HepG2 (cell line): ENCODE results near the gene STC2. TPM values are rescaled to one million over a fixed set of nuclear protein-coding genes. Genes with fewer than 3 reads are reported as not detected.
A peak's percentile ranks its signal among the peaks of the same experiment; 100 is the strongest.

ENCODE experiments used
- ATAC-seq: fragments of 200-7000 bp; cut with Tn5 transposase; 3 replicates; pipeline ENCODE4 v1.9.1; 2020; ENCODE audit warnings: mild to moderate bottlenecking, moderate library complexity
- BruUV-seq: library from RNA; stranded (reverse); fragments of 400-500 nt; replicated peaks from 2 replicates; lab custom pipeline; 2021; lab: Mats Ljungman, UMichigan
- CTCF ChIA-PET: fragments of 300-600 bp; formaldehyde crosslinking; extraction: SDS; loops from one replicate; lab custom pipeline; 2021; ENCODE audit warnings: low total read pairs, inconsistent platforms, low intra/inter-chr PET ratio; lab: Yijun Ruan, JAX
- POLR2A ChIA-PET: fragments of 350-600 bp; sonication (Branson Sonifier 250); formaldehyde crosslinking; loops from one replicate; lab custom pipeline; 2020; ENCODE audit warnings: antibody characterized with exemption, inconsistent platforms; lab: Yijun Ruan, JAX
- DNase-seq: peaks from one replicate; pipeline ENCODE4 v3.0.0-alpha.2; 2015; ENCODE audit warnings: low spot score
- FAIRE-seq: peaks from 3 replicates; lab custom pipeline; 2011; peaks lifted over from hg19 to GRCh38; lab: Jason Lieb, UNC
- H2AFZ ChIP-seq: one replicate; pipeline ENCODE4 v1.6.1; 2011; ENCODE audit warnings: low read length, inconsistent platforms
- H3K27ac ChIP-seq: fragments of 300-600 bp; 3 replicates; pipeline ENCODE4 v1.8.0; 2011; ENCODE audit warnings: mixed run types, mild to moderate bottlenecking, mixed read lengths, low read length, inconsistent platforms; ENCODE audit not compliant: insufficient read depth; ENCODE audit errors: extremely low read length
- H3K27me3 ChIP-seq, 2 experiments: fragments of 200-600 bp in 1 of 2; 2 replicates in 1 of 2; 3 replicates in 1 of 2; pipeline versions ENCODE4 v1.6.0 to v1.8.0; 2011; ENCODE audit warnings: low read length in 2 of 2, mild to moderate bottlenecking in 2 of 2, moderate library complexity in 2 of 2, inconsistent platforms in 1 of 2; ENCODE audit not compliant: insufficient read depth in 2 of 2, control insufficient read depth in 1 of 2
- H3K36me3 ChIP-seq, 2 experiments: fragments of 200-600 bp in 1 of 2; replicated peaks in 1 of 2; 2 replicates in 1 of 2; 3 replicates in 1 of 2; pipeline versions ENCODE4 v1.5.1 to v1.8.0; 2011; ENCODE audit warnings: low read length in 2 of 2, inconsistent platforms in 1 of 2; ENCODE audit not compliant: insufficient read depth in 2 of 2, control insufficient read depth in 1 of 2
- H3K4me1 ChIP-seq: 2 replicates; pipeline ENCODE4 v1.5.1; 2012; ENCODE audit warnings: low read length, inconsistent platforms; ENCODE audit not compliant: insufficient read depth
- H3K4me2 ChIP-seq: 2 replicates; pipeline ENCODE4 v1.6.0; 2011; ENCODE audit warnings: low read depth, low read length, inconsistent platforms
- H3K4me3 ChIP-seq, 3 experiments: fragments of 200-600 bp in 1 of 3; sonication (generic), shearing (Covaris generic) in 1 of 3; replicated peaks in 1 of 3; 2 replicates each; pipeline ENCODE4 v1.5.1; 2011 to 2016; ENCODE audit warnings: low read length in 3 of 3, inconsistent platforms in 2 of 3, low read depth in 2 of 3, mild to moderate bottlenecking in 2 of 3, control low read depth in 1 of 3, mixed read lengths in 1 of 3; ENCODE audit not compliant: insufficient read depth in 1 of 3
- H3K79me2 ChIP-seq: one replicate; pipeline ENCODE4 v1.6.1; 2011; ENCODE audit warnings: low read length, inconsistent platforms; ENCODE audit not compliant: insufficient read depth
- H3K9ac ChIP-seq: 2 replicates; pipeline ENCODE4 v1.6.0; 2011; ENCODE audit warnings: mild to moderate bottlenecking, low read depth, low read length, inconsistent platforms; ENCODE audit not compliant: insufficient read depth
- H3K9me3 ChIP-seq: 2 replicates; pipeline ENCODE4 v1.5.1; 2012; ENCODE audit warnings: mild to moderate bottlenecking, low read length
- H4K20me1 ChIP-seq: 2 replicates; pipeline ENCODE4 v1.6.0; 2011; ENCODE audit warnings: inconsistent platforms, mild to moderate bottlenecking, low read length, moderate library complexity; ENCODE audit not compliant: insufficient read depth
- AKAP8 ChIP-seq: sonication (generic); formaldehyde crosslinking; IDR thresholded peaks from 2 replicates; pipeline ENCODE4 v1.5.1; 2020; ENCODE audit warnings: mild to moderate bottlenecking, missing genetic modification reagents
- BATF2 ChIP-seq: sonication (generic); formaldehyde crosslinking; IDR thresholded peaks from 2 replicates; pipeline ENCODE4 v1.8.0; 2022; ENCODE audit warnings: mild to moderate bottlenecking, missing genetic modification reagents, moderate library complexity
- HDAC6 ChIP-seq: fragments of 200-600 bp; sonication (generic); IDR thresholded peaks from 2 replicates; pipeline ENCODE4 v1.7.0; 2017; ENCODE audit warnings: mild to moderate bottlenecking, antibody characterized with exemption, low read length, low read depth
- HIVEP1 ChIP-seq: sonication (generic); formaldehyde crosslinking; IDR thresholded peaks from 2 replicates; pipeline ENCODE4 v1.4.0; 2020; ENCODE audit warnings: mild to moderate bottlenecking, missing genetic modification reagents
- KDM1A ChIP-seq: IDR thresholded peaks from 2 replicates; pipeline ENCODE4 v1.6.1; 2016; ENCODE audit warnings: missing compliant biosample characterization
- MBNL3 ChIP-seq: fragments of 250-450 bp; sonication (Bioruptor Pico); conservative IDR thresholded peaks from 2 replicates; pipeline ENCODE4 v1.8.0; 2022; ENCODE audit warnings: mild to moderate bottlenecking, inconsistent platforms
- MIXL1 ChIP-seq: IDR thresholded peaks from 2 replicates; pipeline ENCODE4 v1.6.1; 2016
- POLR2AphosphoS5 ChIP-seq: IDR thresholded peaks from 2 replicates; pipeline ENCODE4 v1.6.1; 2012; ENCODE audit warnings: low read depth, low read length
- RNF2 ChIP-seq: fragments of 450-650 bp; conservative IDR thresholded peaks from 2 replicates; pipeline ENCODE4 v1.6.1; 2016; ENCODE audit warnings: low read depth
- SIX1 ChIP-seq: sonication (generic); formaldehyde crosslinking; IDR thresholded peaks from 2 replicates; pipeline ENCODE4 v1.4.0; 2020; ENCODE audit warnings: missing genetic modification reagents, borderline replicate concordance
- SOX6 ChIP-seq, 2 experiments: fragments of 450-650 bp in 1 of 2; sonication (generic) in 1 of 2; formaldehyde crosslinking in 1 of 2; IDR thresholded peaks; 2 replicates each; pipeline versions ENCODE4 v1.4.0 to v1.6.1; 2017 to 2020; ENCODE audit warnings: antibody characterized with exemption in 1 of 2, mild to moderate bottlenecking in 1 of 2, missing genetic modification reagents in 1 of 2
- SPEN ChIP-seq: sonication (generic); formaldehyde crosslinking; IDR thresholded peaks from 2 replicates; pipeline ENCODE4 v1.5.1; 2020; ENCODE audit warnings: low read depth, mild to moderate bottlenecking, missing genetic modification reagents
- SYNCRIP ChIP-seq: fragments of 200-400 bp; formaldehyde crosslinking; IDR thresholded peaks from 2 replicates; pipeline ENCODE4 v1.6.1; 2018; ENCODE audit warnings: mild to moderate bottlenecking, low read depth, low read length; ENCODE audit not compliant: insufficient read depth
- ZNF326 ChIP-seq: sonication (generic); formaldehyde crosslinking; IDR thresholded peaks from 2 replicates; pipeline ENCODE4 v1.4.0; 2020; ENCODE audit warnings: missing genetic modification reagents, borderline replicate concordance
- ZNF354B ChIP-seq: sonication (generic); formaldehyde crosslinking; IDR thresholded peaks from 2 replicates; pipeline ENCODE4 v1.8.0; 2022; ENCODE audit warnings: mild to moderate bottlenecking, missing genetic modification reagents
- WGBS: methylation state at CpG from one replicate; pipeline ENCODE4 v1.1.6; 2017; ENCODE audit warnings: low lambda C conversion rate; 5-methylcytosine and 5-hydroxymethylcytosine counted together
- in situ Hi-C: cut with HindIII; loops from 2 replicates; pipeline ENCODE4 v1.10.0; 2017; ENCODE audit warnings: low pct_unique_long_range_greater_than_20kb; ENCODE audit not compliant: extremely low pct_ligation_motif_present
- intact Hi-C: fragments of 100-400 bp; cut with micrococcal nuclease; formaldehyde crosslinking; loops from one replicate; pipeline ENCODE4 v1.10.0; 2022; ENCODE audit not compliant: unreplicated experiment
- polyA plus RNA-seq, 8 experiments: library from polyadenylated mRNA; depleted of rRNA in 3 of 8; stranded (reverse) in 7 of 8; unstranded in 1 of 8; fragments of >200 nt; fragmentation: Illumina TruSeq in 4 of 8; extraction: Trizol in 4 of 8; gene quantifications; 2 replicates each; pipeline versions ENCODE4 v1.2.1 to v1.2.3, GENCODE V29; 2011 to 2016; ENCODE audit warnings: low read depth in 4 of 8, missing spikeins in 1 of 8, mixed read lengths in 1 of 8; ENCODE audit not compliant: insufficient read depth in 1 of 8
- total RNA-seq, 5 experiments: library from RNA; depleted of rRNA; stranded (reverse); fragments of >200 nt; fragmentation: Illumina TruSeq; extraction: Trizol; gene quantifications; 2 replicates each; pipeline ENCODE4 v1.2.3, GENCODE V29; 2016; ENCODE audit warnings: low read depth in 1 of 5
- TF ChIP-seq, protein P1 (sequence below): sonication (generic); formaldehyde crosslinking; IDR thresholded peaks from 2 replicates; pipeline ENCODE4 v1.4.0; 2020; ENCODE audit warnings: missing genetic modification reagents
- TF ChIP-seq, protein P2 (sequence below): sonication (generic); formaldehyde crosslinking; IDR thresholded peaks from 2 replicates; pipeline ENCODE4 v1.5.0; 2020; ENCODE audit warnings: missing genetic modification reagents

The STC2 gene
- total and polyA plus RNA-seq, 2 of the 13 experiments (the other 11 are each of a cell fraction or from before 2014, with no cell fraction given) = 27.1 to 69.2 TPM

- Histone ChIP-seq H2AFZ (no peak overlapping the region), H3K27ac (no peak overlapping the region), H3K36me3 (no peaks in the 10 kb centered on the region), H3K4me2 (0 out of 2 replicates have a peak overlapping the region, but pooled peaks have one; percentile 8), H3K9ac (no peak overlapping the region), H3K27me3 (no peaks in the 10 kb centered on the region), H3K79me2 (no peaks in the 10 kb centered on the region), H3K4me3 (no peak overlapping the region), H3K4me1 (peaks cover 34% of the 10 kb centered on the region), H3K9me3 (no peaks in the 10 kb centered on the region), H4K20me1 (no peaks in the 10 kb centered on the region; the same call in 1 of the 2 replicates)
- FAIRE-seq (no peak), ATAC-seq (peak; percentile 8), DNase-seq (no peak)
- BruUV-seq = no TSS peak
- POLR2A ChIA-PET = interaction anchor here (1.4 to 3.2 kb wide), 3 partner anchors 13 to 21 kb away, joined by 5 to 20 read pairs (median 6); partner anchors contain the start of gene STC2
- intact Hi-C loops = no loop called here
- TF ChIP-seq SPEN (no peak), HDAC6 (no peak), AKAP8 (CRISPR knock-in tag) (no peak), MBNL3 (no peak), BATF2 (CRISPR knock-in tag) (no peak), POLR2AphosphoS5 (no peak)
- TF ChIP-seq, protein P1, sequence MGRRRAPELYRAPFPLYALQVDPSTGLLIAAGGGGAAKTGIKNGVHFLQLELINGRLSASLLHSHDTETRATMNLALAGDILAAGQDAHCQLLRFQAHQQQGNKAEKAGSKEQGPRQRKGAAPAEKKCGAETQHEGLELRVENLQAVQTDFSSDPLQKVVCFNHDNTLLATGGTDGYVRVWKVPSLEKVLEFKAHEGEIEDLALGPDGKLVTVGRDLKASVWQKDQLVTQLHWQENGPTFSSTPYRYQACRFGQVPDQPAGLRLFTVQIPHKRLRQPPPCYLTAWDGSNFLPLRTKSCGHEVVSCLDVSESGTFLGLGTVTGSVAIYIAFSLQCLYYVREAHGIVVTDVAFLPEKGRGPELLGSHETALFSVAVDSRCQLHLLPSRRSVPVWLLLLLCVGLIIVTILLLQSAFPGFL (CRISPR knock-in tag) = no peak
- in situ Hi-C loops = no loop called here
- 83% methylated on average over 2 of the region's 4 CpGs for WGBS
- CTCF ChIA-PET = no interaction called here
Observed at GRCh38 chr5:173309731-173310130, 18.5 kb downstream of the STC2 start.

DNA sequence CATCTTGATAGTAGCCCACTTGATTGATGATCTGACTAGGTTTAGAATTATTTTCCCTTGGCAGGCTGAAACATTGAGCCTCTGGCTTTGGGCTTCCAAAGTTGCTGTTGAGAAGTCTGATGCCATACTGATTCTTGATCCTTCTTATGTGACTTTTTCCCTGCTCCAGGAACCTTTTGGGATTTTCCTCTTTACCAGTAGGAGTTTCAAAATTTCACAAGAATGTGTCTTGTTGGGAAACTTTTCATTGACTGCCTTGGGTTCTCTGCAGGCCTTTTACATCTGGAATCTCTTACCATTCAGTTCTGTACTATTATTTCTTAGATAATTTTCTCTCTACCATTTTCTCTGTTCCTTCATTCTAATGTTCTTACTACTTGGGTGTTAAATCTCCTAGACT lies 20.0 kb downstream of the STC2 start:
- H3K4me2 ChIP-seq = no peak overlapping the region
- no peak overlapping the region for H2AFZ ChIP-seq
- no peaks in the 10 kb centered on the region for H3K79me2 ChIP-seq
- CTCF ChIA-PET = no interaction called here
- in situ Hi-C loops (no loop called here), intact Hi-C loops (no loop called here)
- no peaks in the 10 kb centered on the region for H3K9me3 ChIP-seq
- ATAC-seq = no peak
- no peaks in the 10 kb centered on the region for H3K27me3 ChIP-seq
- H3K4me3 ChIP-seq = no peak overlapping the region
- POLR2A ChIA-PET = no interaction called here
- H4K20me1 ChIP-seq = no peaks in the 10 kb centered on the region
- no peak overlapping the region for H3K9ac ChIP-seq
- no peak for DNase-seq
- FAIRE-seq = no peak
- peaks cover 49% of the 10 kb centered on the region for H3K4me1 ChIP-seq
- H3K27ac ChIP-seq = no peak overlapping the region
- H3K36me3 ChIP-seq = no peaks in the 10 kb centered on the region
- BruUV-seq = no TSS peak
- no peak for TF ChIP-seq HIVEP1 (CRISPR knock-in tag)
- TF ChIP-seq RNF2 = no peak
- no peak for TF ChIP-seq ZNF354B (CRISPR knock-in tag)
- TF ChIP-seq SIX1 (CRISPR knock-in tag) = no peak
- no peak for TF ChIP-seq ZNF326 (CRISPR knock-in tag)
- no peak for TF ChIP-seq SOX6 (IDR thresholded peaks at IDR 0.05)
- no peak for TF ChIP-seq SOX6 (CRISPR knock-in tag; IDR thresholded peaks at IDR 0.05)
- TF ChIP-seq, protein P2, sequence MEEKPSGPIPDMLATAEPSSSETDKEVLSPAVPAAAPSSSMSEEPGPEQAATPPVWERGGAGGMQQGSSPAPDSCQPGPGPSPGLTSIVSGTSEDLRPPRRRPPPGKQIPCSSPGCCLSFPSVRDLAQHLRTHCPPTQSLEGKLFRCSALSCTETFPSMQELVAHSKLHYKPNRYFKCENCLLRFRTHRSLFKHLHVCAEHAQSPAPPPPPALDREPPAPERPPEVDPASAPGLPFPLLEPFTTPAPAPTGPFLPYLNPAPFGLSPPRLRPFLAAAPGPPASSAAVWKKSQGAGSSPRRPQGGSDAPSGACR = no peak
- TF ChIP-seq AKAP8 (CRISPR knock-in tag) = no peak
- no peak for TF ChIP-seq MIXL1 (CRISPR knock-in tag)
- TF ChIP-seq KDM1A (CRISPR knock-in tag) = no peak
- TF ChIP-seq SYNCRIP = no peak
